GM18507 (cell line): ENCODE results near the gene EIF4EBP3.

Experiments used
- DNase-seq: peaks from one replicate; pipeline ENCODE4 v3.0.0; 2011; ENCODE audit warnings: low read depth; ENCODE audit not compliant: insufficient read length; ENCODE audit errors: extremely low spot score
- FAIRE-seq: peaks from 2 replicates; lab custom pipeline; 2011; peaks lifted over from hg19 to GRCh38; lab: Jason Lieb, UNC

The EIF4EBP3 gene

DNA sequence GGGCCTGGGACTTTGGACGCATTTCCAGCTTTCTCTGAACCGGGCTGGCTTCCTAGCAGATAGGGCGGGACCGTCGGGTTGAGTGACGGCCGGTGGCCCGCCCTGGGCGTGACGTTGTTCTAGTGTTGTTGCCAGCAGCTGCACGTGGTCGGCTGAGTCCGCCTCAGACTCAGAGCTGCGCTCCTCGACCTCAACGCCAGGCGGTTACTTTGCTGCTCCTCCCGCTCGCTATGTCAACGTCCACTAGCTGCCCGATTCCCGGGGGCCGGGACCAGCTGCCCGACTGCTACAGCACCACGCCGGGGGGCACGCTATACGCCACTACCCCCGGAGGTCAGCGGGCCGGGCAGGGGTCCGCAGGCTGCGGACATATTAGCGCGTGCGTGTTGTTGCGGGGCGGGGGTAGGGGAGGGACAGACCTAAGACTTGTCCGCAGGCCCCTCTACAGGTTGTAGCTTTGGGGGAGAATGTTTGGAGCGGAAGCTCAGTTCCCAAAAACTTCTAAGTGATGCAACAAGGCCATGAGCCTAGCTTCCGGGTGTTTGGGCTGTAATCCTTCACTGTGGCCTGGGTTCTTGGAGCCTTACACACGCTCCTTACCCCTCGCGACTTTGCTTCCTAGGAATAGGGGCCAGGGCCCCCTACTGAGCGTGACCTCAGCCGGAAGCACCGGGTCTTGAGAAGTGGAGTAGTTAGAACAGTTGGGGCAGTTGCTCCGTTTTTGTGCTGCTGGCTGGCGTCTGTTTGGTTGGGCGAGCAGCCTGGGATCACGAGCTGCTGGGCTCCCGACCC is at the start of gene EIF4EBP3:
TSS of gene EIF4EBP3 (plus strand) at position 155 of the 792 bp plus-strand sequence. CDS start at position 231, 76 bp downstream.
- peak; percentile 76 for DNase-seq
- peak; percentile 89 for FAIRE-seq

DNA sequence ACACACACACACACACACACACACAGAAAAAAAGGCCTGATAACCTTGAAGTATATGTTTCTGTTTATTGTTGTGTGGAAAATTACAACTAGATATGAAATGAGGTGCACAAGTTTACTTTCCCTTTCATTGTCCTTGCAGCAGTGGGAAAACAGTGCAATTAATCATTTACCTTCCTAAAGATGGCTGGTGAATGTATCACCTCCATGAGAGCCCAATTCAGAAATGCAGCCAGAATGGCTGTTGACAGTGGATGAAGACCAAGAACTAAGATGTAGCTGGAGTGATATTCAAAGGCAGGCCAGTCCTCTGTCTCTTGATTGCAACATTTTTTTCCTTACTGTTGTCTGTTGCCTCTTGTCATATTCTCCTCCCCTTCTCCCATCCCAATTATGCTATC is 49.6 kb upstream of the EIF4EBP3 start:
- peak; percentile 62 for FAIRE-seq

DNA sequence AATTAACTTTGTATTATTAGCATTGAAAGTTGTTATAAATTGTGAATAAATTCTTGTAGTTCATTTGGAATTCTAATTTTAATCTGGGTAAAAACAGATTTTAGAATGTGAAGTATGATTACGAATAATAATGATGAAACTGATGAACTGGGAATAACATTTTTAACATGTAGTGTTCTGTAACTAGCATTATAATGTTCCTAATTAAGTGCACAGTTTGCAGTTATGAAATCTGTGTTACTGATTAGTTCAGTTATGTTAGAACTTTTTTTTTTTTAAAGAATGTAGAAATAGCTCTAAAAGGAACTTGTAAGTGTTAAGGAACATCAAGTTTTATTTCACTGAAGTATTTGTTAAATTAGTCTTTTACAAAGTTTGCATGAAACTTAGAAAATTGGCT is 48.9 kb upstream of the EIF4EBP3 start:
- DNase-seq (no peak), FAIRE-seq (no peak)

More for the DNA sequence above, 49.6 kb upstream of the EIF4EBP3 start:
- no peak for DNase-seq

DNA sequence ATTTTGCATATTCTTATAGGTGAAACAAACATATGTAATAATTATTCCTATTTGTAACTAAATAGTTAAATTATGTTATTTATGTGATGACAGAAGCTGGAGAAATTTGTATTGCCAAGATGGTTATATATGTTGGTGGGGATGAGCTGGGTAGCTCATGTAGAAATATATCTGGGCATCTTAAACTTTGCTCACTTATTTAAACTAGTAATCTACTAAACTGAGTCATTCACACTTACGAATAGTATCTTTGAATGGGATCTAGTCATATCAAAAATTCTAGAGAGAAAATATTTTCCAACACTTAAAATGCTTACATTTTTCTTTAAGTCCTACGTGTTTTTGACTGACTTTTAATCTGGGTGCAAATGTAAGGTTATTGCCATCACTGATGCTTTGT is 44.6 kb upstream of the EIF4EBP3 start:
- DNase-seq (no peak), FAIRE-seq (peak; percentile 18)

DNA sequence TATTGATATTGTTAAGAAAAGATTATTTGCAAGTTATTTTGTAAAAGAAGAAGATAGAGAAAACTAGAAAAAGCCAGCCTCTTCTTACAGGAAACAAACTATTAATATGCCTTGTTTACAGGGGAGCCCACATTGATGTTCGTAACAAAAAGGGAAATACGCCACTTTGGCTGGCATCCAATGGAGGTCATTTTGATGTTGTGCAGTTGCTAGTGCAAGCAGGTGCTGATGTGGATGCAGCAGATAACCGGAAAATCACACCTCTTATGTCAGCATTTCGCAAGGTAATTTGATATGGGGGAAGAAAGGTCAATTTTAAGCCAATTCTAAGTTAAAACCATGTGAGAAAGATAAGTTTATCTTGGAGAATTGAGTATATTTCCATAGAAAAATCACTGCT is 37.6 kb upstream of the EIF4EBP3 start:
- FAIRE-seq, result no peak
- no peak for DNase-seq

DNA sequence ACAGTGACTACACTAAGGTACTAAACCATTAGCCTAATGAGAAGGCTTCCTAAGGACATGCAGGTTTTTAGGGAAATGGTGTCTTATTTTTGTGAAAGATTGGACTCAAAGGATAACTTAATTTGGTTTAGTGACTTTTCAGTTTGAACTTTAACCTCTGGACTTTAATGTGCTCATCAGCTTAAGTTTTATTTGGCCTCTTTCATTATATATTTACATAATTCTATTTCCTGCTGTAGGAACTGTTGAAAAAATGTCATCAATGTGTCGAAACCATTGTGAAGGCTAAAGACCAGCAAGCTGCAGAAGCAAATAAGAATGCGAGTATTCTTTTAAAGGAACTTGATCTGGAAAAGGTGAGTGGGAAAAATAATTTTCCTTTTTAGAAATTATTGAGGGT is 34.3 kb upstream of the EIF4EBP3 start:
- FAIRE-seq (no peak), DNase-seq (no peak)

DNA sequence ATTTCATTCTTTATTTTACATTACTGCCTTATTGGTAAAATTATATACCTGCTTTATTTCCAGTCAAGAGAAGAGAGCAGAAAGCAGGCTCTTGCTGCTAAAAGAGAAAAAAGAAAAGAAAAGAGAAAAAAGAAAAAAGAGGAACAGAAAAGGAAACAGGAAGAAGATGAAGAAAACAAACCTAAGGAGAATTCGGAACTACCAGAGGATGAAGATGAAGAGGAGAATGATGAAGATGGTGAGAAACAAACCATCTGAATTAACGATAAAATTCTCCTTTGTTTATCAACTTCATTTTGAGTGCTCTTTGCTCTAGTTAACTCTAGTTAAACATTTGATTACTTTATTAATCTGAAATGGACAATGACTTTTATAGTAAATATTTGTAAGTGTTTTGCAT is 23.5 kb upstream of the EIF4EBP3 start:
- no peak for FAIRE-seq
- no peak for DNase-seq

DNA sequence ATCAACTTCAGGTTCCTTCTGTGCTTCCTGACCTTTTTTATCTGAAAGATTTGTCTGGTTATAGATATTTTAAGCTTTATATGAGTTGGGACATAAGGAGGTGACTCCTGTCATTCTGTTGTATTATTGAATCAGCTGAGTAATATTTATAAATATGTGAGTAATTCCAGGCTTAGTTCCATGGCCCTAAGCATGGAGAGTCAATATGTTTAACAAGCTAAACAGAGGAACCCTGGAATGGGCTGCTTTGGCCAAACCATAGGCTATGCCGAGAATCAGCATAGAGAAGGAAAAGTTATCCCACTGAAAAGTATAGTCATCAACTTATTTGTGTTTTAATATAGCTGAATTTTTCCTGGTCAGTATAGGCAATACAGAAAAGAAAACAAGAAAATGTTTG is 7.2 kb upstream of the EIF4EBP3 start:
- FAIRE-seq (no peak), DNase-seq (no peak)

DNA sequence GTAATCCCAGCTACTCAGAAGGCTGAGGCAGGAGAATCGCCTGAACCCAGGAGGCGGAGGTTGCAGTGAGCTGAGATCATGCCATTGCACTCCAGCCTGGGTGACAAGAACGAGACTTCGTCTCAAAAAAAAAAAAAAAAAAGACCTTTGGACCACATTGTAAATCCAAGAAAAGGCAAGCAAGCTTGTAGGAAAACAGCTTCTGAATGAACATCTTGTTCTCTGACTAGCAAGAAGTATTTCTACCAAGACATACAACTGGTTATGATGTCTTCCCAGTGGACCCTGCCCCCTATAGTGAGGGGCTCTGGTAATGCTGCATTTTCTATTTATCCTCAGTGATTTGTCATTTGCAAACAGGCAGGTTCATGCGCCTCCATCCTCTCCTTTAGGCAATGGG is 4.5 kb upstream of the EIF4EBP3 start:
- no peak for DNase-seq
- no peak for FAIRE-seq

DNA sequence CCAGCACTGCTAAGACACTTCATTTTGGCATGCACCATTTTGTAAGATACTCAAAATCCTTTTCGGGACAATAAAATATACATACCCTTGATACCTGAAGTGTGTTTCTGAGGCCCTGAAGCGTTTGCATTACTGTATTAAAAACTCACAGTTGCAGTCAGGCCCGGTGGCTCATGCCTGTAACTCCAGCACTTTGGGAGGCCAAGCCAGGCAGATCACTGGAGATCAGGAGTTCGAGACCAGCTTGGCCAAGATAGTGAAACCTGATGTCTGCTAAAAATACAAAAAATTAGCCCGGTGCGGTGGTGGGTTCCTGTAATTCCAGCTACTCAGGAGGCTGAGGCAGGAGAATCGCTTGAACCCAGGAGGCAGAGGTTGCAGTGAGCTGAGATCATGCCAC is 2.5 kb upstream of the EIF4EBP3 start:
- DNase-seq (no peak), FAIRE-seq (no peak)

DNA sequence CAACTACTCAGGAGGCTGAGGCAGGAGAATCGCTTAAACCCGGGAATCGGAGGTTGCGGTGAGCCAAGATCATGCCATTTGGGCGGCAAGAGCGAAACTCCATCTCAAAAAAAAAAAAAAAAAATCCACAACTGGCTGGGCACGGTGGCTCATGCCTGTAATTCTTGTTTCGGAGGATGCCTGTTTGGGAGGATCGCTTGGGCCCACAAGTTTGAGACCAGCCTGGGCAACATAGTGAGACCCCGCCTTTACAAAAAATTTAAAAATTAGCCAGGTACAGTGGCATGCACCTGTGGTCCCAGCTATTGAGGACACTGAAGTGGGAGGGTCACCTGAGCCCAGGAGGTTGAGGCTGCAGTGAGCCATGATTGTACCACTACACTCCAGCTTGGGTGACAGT is 1.9 kb upstream of the EIF4EBP3 start:
- FAIRE-seq (no peak), DNase-seq (no peak)

DNA sequence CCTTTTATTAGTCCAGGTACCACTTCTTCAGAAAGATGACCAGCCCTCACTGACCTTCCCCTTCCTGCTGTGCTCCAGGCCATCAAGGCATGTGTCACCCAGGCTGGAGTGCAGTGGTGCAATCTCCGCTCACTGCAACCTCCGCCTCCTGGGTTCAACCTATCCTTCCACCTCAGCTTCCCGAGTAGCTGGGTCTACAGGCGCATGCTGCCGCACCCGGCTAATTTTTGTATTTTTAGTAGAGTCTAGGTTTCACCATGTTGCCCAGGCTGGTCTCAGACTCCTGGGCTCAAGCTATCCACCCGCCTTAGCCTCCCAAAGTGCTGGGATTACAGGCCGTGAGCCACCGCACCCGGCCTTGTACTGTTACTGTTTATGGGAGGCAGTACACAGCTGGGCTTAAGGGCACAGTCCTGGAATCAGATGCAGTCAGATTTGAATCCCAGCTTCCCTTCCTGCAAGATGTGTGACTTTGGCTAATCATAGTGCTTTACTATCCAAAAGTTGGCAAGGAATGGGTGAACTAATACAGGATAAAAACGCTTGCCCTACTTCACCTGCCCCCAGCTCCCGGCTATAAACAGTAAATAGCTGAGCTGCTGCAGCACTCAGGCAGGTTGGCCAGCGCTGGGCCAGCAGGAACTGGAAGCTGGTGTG is 483 bp upstream of the EIF4EBP3 start:
- DNase-seq (no peak), FAIRE-seq (no peak)

DNA sequence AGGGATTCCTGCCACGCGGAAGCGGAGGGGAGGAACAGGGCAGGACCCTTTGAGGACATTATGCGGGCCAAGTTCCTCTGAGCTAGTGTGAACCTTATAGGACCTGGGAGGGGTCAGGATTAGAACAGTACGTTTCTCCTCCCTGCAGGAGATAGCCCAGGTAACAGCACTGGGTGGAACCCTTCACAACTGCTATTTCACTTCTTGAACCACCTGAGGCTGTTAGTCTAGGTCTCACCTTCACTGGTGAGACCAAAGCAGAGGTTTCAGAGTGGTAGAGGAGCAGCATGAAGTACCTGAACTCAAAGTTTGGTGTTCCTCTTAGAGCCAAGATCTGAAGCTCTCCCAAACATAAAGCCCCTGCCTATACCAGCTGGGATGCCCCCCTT is 832 bp downstream of the EIF4EBP3 start:
- no peak for DNase-seq
- FAIRE-seq, result no peak

DNA sequence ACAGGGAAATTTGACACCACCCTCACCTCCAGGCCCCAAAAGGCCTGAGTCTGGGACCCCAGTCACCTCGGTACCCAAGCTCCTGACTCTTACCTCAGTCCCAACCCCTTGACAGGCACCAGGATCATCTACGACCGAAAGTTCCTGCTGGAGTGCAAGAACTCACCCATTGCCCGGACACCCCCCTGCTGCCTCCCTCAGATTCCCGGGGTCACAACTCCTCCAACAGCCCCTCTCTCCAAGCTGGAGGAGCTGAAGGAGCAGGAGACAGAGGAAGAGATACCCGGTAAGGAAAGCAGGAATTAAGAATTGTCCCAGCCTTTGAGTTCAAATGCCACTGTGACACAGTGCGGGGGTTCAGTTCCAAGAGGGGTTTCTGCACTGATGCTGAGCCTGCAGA is 1.3 kb downstream of the EIF4EBP3 start:
- FAIRE-seq (no peak), DNase-seq (no peak)

DNA sequence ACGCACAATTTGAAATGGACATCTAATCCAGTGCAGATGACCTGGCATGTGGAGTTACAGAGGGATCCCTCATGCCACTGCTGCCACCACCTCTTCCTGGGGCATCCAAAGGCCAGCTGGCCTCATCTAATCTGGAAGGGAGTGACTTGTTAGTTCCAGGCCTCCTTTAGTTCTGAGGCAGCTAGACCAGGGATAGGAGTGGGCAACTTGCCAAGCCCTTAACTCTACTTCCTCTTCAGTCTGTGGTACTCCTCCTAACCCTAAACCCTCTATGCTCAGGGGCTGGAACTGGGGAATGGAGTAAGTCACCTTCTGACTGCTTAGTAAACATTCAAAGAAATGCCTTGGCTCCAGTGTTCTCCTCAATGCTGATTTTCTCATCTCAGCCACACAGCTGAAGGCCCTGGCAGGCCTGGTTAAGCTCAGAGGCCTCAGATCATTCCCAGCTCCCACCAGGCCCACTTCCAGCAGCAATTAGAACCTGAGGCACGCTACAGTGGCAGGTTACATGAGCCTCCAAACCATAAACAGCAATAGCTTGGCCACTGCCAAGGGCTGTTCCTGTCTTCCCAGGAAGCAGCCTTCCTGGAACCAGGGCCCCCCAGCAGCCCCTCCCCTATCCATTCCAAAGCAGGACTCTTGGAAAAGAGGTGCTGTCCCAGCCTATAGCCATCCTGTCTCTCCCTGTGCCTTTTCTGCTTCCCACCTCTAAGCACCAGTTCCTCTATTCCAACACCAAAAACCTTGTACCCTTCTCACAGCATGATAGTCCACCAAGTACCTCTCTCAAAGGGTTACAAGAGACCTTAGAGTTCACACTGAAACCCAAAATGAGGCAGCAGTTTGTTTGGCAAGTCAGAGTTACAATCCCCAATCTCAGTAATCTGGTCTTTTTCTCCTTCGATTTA is 2.0 kb downstream of the EIF4EBP3 start:
- DNase-seq (no peak), FAIRE-seq (no peak)

DNA sequence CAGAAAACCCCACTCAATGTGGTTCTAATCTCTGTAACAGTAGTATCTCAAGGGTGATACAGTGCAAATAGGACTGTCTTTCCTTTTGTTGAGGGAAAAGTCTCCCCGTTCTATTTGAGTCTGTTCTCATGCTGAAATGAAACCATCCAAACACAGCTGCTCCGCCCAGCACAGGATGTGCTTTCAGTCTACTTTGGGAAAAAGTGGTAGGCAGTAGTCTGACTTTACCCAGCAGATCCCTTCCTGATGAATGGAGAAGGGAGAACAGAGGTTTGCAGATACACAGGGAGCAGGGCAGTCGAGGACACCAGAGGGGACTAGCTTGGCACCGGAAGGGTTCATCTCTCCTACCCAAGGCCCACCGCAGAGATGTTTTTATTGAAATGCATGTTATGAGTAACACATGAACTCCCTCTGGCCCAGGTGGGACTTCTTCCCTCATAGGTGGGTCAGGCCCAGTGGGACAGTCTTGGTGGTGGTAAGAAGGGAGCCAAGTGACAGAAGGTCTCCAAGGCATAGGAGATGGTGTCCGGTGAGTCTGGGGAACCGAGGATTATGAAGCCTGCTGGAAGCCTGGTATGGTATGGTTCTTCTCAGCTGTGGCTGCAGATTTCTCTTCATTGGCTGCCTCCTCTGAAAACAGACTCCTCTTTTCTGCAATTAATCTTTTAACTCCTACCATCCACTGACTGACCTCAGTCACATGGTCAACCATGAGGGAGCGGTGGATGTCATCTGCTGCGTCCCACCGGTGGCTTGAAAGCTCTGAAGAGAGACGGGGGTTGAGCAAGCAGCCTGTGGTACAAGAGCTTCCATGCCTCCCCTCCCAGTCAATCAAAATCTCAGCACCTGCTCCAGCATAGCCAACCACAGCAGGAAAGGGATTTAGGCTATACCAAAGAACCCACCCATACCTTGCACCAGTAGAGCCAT is 3.0 kb downstream of the EIF4EBP3 start:
- DNase-seq (no peak), FAIRE-seq (no peak)

DNA sequence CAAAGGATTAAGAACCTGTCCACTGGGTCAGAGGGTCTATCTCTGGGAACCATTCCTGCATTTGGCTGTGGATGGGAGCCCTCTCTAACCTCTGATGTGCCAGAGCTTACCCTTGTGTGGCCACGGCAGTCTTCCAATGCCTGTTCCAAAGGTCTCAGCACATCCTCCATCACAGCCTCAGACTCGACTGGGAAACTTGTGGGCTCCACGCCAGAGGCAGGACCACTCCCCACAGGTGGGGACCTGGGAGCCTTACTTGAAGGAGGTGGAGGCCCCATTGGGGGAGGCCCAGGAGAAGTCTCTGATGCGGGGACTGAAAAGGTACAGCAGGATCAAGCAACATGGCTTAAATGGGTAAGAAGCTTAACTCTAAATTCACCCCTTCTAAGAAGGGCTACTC is 4.4 kb downstream of the EIF4EBP3 start:
- FAIRE-seq, result no peak
- no peak for DNase-seq

DNA sequence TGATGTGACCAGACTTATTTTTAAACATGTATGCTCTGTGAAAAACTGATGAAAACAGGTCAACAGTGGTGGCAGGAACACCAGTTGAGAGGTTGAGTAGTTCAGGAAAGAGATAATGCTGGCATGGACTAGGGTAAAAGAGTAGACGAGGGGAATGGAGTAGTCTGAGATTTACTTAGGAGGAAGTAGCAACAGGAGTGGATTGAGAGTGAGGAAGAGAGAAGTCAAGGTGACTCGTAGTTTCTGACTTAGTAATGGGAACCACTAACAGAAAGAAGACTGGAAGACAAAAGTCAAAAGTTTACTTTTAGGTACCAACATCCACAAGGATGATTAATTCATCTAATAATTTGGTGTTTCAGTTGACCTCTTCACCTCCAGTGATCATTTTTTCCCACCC is 6.2 kb downstream of the EIF4EBP3 start:
- peak; percentile 70 for FAIRE-seq
- DNase-seq, result no peak

DNA sequence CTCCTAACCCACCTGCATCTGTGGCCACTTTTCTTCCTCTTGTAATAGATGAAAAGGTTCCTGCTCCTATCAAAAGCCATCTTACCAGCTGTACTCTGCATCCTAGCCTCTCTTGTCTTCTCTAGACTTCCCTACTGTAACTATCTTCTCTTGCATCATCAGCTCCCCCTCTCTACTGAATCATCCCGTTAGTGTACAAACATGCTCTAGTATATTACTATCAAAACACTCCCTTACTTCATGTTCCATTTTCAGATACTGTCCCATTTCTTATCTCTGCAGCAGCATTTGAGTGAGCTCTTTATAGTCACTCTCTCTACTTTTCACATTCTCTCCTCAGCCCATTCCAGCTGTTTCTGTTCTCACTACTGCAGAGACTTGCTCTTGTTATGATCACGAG is 7.0 kb downstream of the EIF4EBP3 start:
- FAIRE-seq, result no peak
- DNase-seq, result no peak
